CD4-positive, alpha-beta memory T cell (primary cell): ENCODE measurements around the gene NOM1. TPM values are rescaled to one million over a fixed set of nuclear protein-coding genes. Genes with fewer than 3 reads are reported as not detected.

Source experiments
- CTCF ChIA-PET: fragments of 350-600 bp; sonication (Branson Sonifier 250); formaldehyde crosslinking; loops from one replicate; lab custom pipeline; 2021; ENCODE audit warnings: inconsistent platforms; ENCODE audit not compliant: partially characterized antibody; lab: Charles Lee
- POLR2A ChIA-PET: fragments of 350-600 bp; sonication (Branson Sonifier 250); formaldehyde crosslinking; loops from one replicate; lab custom pipeline; 2021; ENCODE audit not compliant: partially characterized antibody; lab: Charles Lee
- DNase-seq, 5 donors: peaks; one replicate each; pipeline versions ENCODE4 v3.0.0 to v3.0.0-alpha.2; 2020 to 2022; ENCODE audit warnings: mixed read lengths in 1 of 5
- H3K27ac ChIP-seq: one replicate; pipeline ENCODE4 v1.7.0; 2013; ENCODE audit warnings: low read depth, low read length
- H3K27me3 ChIP-seq: 2 replicates; pipeline ENCODE4 v1.7.0; 2013; ENCODE audit warnings: mild to moderate bottlenecking, low read length, moderate library complexity; ENCODE audit not compliant: insufficient read depth
- H3K36me3 ChIP-seq: 2 replicates; pipeline ENCODE4 v1.7.0; 2013; ENCODE audit warnings: mild to moderate bottlenecking, low read length, moderate library complexity; ENCODE audit not compliant: insufficient read depth
- H3K4me1 ChIP-seq: 2 replicates; pipeline ENCODE4 v1.7.0; 2013; ENCODE audit warnings: mild to moderate bottlenecking, low read length, moderate library complexity; ENCODE audit not compliant: insufficient read depth
- H3K4me3 ChIP-seq, 2 donors: one replicate each; pipeline ENCODE4 v1.7.0; 2013; ENCODE audit warnings: low read length in 2 of 2, mild to moderate bottlenecking in 1 of 2
- H3K9me3 ChIP-seq, 2 donors: one replicate each; pipeline ENCODE4 v1.7.0; 2013; ENCODE audit warnings: low read length in 2 of 2, control low read depth in 1 of 2; ENCODE audit not compliant: control insufficient read depth in 1 of 2
- H3K27ac Mint-ChIP-seq, 7 donors: one replicate each; pipeline ENCODE4 v1.8.0; 2020 to 2021; ENCODE audit warnings: mixed read lengths in 7 of 7, mild to moderate bottlenecking in 6 of 7, inconsistent platforms in 3 of 7, moderate library complexity in 3 of 7
- H3K27me3 Mint-ChIP-seq, 2 donors: one replicate each; pipeline ENCODE4 v1.8.0; 2020 to 2021; ENCODE audit warnings: mixed read lengths in 2 of 2
- H3K36me3 Mint-ChIP-seq, 2 donors: one replicate each; pipeline ENCODE4 v1.8.0; 2020 to 2021; ENCODE audit warnings: mixed read lengths in 2 of 2, inconsistent platforms in 1 of 2, mild to moderate bottlenecking in 1 of 2
- H3K4me1 Mint-ChIP-seq, 4 donors: one replicate each; pipeline ENCODE4 v1.8.0; 2020 to 2021; ENCODE audit warnings: mixed read lengths in 4 of 4, mild to moderate bottlenecking in 1 of 4
- H3K4me3 Mint-ChIP-seq, 8 donors: one replicate each; pipeline ENCODE4 v1.8.0; 2020 to 2021; ENCODE audit warnings: mixed read lengths in 8 of 8, mild to moderate bottlenecking in 7 of 8, moderate library complexity in 6 of 8, inconsistent platforms in 3 of 8
- H3K9me3 Mint-ChIP-seq, 8 donors: one replicate each; pipeline ENCODE4 v1.8.0; 2020 to 2021; ENCODE audit warnings: mixed read lengths in 8 of 8, mild to moderate bottlenecking in 5 of 8, inconsistent platforms in 3 of 8, moderate library complexity in 1 of 8
- intact Hi-C: fragments of 100-400 bp; cut with micrococcal nuclease; formaldehyde crosslinking; loops from one replicate; pipeline ENCODE4 v1.15.1; 2023
- polyA plus RNA-seq, 2 donors: library from polyadenylated mRNA; unstranded; fragments of 300-500 nt; fragmentation: Illumina TruSeq; gene quantifications; one replicate each; pipeline ENCODE4 v1.2.3, GENCODE V29; 2021
- total RNA-seq, 2 experiments: library from RNA; stranded (reverse); gene quantifications; one replicate each; pipeline ENCODE4 v1.2.3, GENCODE V29; 2021

NOM1 gene
- total and polyA plus RNA-seq, 4 experiments from 2014 or later: 0.82 to 32.5 (median 20.6) TPM

GRCh38 chr7:157016024-157016351 lies 66.5 kb downstream of the NOM1 start:
- POLR2A ChIA-PET: no interaction called here
- intact Hi-C loops: no loop called here

GRCh38 chr7:157016352-157017041 lies 67.0 kb downstream of the NOM1 start:
- Histone ChIP-seq H3K4me1 (peaks cover 28% of the 10 kb centered on the region), H3K4me3 (no peak overlapping the region), H3K9me3 (no peaks in the 10 kb centered on the region), H3K36me3 (no peaks in the 10 kb centered on the region), H3K27me3 (peaks cover 63% of the 10 kb centered on the region), H3K27ac (no peak overlapping the region)
- H3K9me3 Mint-ChIP-seq: no peaks in the 10 kb centered on the region
- no peak for DNase-seq
- H3K27me3 Mint-ChIP-seq: peaks cover 58 to 61% of the 10 kb centered on the region in 2 donors
- peaks cover 10 to 40% (median 20%) of the 10 kb centered on the region in 4 donors for H3K4me1 Mint-ChIP-seq
- no peak overlapping the region for H3K27ac Mint-ChIP-seq
- peaks cover 0 to 1% of the 10 kb centered on the region in 2 donors for H3K36me3 Mint-ChIP-seq
- H3K4me3 Mint-ChIP-seq: peak overlapping the region in 1 of 8 donors; percentile 16
- CTCF ChIA-PET: no interaction called here
- intact Hi-C loops: no loop called here
- POLR2A ChIA-PET: no interaction called here

More at GRCh38 chr7:157016024-157016351, 66.5 kb downstream of the NOM1 start:
- DNase-seq: no peak
- Histone ChIP-seq H3K9me3 (no peaks in the 10 kb centered on the region), H3K27me3 (peaks cover 64% of the 10 kb centered on the region), H3K4me1 (peaks cover 31% of the 10 kb centered on the region), H3K27ac (no peak overlapping the region), H3K36me3 (no peaks in the 10 kb centered on the region), H3K4me3 (no peak overlapping the region)
- H3K4me3 Mint-ChIP-seq: no peak overlapping the region
- no peaks in the 10 kb centered on the region for H3K9me3 Mint-ChIP-seq
- H3K27me3 Mint-ChIP-seq: peaks cover 61 to 64% of the 10 kb centered on the region in 2 donors
- peaks cover 0 to 1% of the 10 kb centered on the region in 2 donors for H3K36me3 Mint-ChIP-seq
- H3K4me1 Mint-ChIP-seq: peaks cover 10 to 44% (median 23%) of the 10 kb centered on the region in 4 donors
- no peak overlapping the region for H3K27ac Mint-ChIP-seq
- CTCF ChIA-PET: no interaction called here

DNA sequence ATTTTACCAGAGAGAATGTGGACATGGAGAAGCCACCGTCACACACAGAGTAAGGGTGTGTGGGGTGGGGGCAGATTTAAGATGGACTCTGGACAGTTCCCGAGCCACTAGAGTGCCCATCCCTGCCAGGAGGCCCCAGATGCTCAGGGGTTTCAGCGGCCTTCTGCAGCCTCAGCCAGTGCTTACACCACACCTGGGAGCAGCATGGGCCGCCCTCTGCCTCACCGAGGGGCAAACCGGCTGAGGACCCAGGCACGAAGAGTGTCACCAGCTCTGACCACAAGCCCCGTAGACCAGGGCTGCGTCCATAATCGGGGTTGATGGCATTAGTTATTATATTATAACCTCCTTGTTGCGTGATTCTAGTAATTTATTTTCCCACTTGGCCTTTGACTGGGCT lies 67.6 kb downstream of the NOM1 start:
- H3K27ac Mint-ChIP-seq: no peak overlapping the region
- H3K4me1 ChIP-seq: peaks cover 21% of the 10 kb centered on the region
- no peak overlapping the region for H3K27ac ChIP-seq
- ChIA-PET CTCF (no interaction called here), POLR2A (no interaction called here)
- H3K36me3 Mint-ChIP-seq: no peaks in the 10 kb centered on the region
- peaks cover 55 to 56% of the 10 kb centered on the region in 2 donors for H3K27me3 Mint-ChIP-seq
- peaks cover 61% of the 10 kb centered on the region for H3K27me3 ChIP-seq
- H3K4me3 ChIP-seq: no peak overlapping the region
- H3K4me1 Mint-ChIP-seq: peaks cover 4 to 34% (median 13%) of the 10 kb centered on the region in 4 donors
- intact Hi-C loops: no loop called here
- no peak for DNase-seq
- H3K9me3 ChIP-seq: no peaks in the 10 kb centered on the region
- H3K4me3 Mint-ChIP-seq: peak overlapping the region in 1 of 8 donors; percentile 38
- H3K36me3 ChIP-seq: no peaks in the 10 kb centered on the region
- no peaks in the 10 kb centered on the region for H3K9me3 Mint-ChIP-seq

DNA sequence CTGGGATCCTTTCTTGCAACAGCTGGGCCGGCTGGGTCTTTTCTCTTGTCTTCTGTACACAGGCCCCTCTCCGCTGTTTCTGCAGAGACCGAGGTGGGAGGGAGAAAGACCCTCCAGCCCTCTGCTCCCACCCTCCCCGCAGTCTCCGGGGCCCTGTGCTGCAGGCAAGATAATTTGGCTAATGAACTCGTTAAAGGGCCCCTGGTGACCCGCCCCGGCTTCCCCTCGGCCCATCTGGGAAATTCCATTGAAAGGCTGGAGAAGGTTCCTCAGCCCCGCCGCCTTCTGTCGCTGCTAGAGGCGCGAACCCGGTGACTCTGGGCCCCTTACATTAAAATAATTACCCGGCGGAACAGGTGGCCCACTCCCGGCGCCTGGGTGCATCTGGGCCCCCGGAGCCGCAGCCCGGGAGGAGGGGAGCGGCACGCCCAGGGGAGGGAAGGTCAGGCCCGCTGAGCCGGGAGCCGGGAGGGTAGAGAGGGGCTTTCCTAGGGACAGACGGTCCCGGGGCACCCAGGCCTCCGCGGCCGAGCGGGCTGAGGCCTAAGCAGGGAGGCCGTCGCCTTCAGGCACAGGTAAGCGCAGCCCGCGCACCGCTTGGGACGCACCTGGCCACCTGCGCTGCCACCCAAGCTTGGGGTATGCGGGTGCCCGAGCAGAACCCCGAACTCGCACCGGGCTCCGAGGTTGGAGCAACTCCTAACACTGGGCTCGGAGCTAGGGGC lies 68.3 kb downstream of the NOM1 start:
- no peak for DNase-seq
- no peaks in the 10 kb centered on the region for H3K36me3 ChIP-seq
- Mint-ChIP-seq H3K36me3 (no peaks in the 10 kb centered on the region), H3K27me3 (peaks cover 59% of the 10 kb centered on the region in 2 donors), H3K27ac (no peak overlapping the region), H3K4me1 (peaks cover 7 to 37% (median 12%) of the 10 kb centered on the region in 4 donors), H3K4me3 (peak overlapping the region in 1 of 8 donors; percentile 38), H3K9me3 (no peaks in the 10 kb centered on the region)
- intact Hi-C loops: no loop called here
- H3K27me3 ChIP-seq: peaks cover 64% of the 10 kb centered on the region
- ChIA-PET CTCF (no interaction called here), POLR2A (interaction anchor here (0.6 kb wide), 1 partner anchor 114 kb away, joined by 3 read pairs; no protein-coding TSS in a partner anchor)
- H3K4me3 ChIP-seq: no peak overlapping the region
- no peaks in the 10 kb centered on the region for H3K9me3 ChIP-seq
- peaks cover 25% of the 10 kb centered on the region for H3K4me1 ChIP-seq
- no peak overlapping the region for H3K27ac ChIP-seq

GRCh38 chr7:157018328-157018996 lies 69.0 kb downstream of the NOM1 start:
- Histone ChIP-seq H3K27ac (no peak overlapping the region), H3K9me3 (no peaks in the 10 kb centered on the region), H3K4me3 (no peak overlapping the region), H3K4me1 (peaks cover 25% of the 10 kb centered on the region), H3K27me3 (peaks cover 64% of the 10 kb centered on the region), H3K36me3 (no peaks in the 10 kb centered on the region)
- H3K9me3 Mint-ChIP-seq: no peaks in the 10 kb centered on the region
- peaks cover 57 to 58% of the 10 kb centered on the region in 2 donors for H3K27me3 Mint-ChIP-seq
- POLR2A ChIA-PET: no interaction called here
- CTCF ChIA-PET: no interaction called here
- no peak for DNase-seq
- peak overlapping the region in 1 of 7 donors; percentile 59 for H3K27ac Mint-ChIP-seq
- peaks cover 7 to 39% (median 12%) of the 10 kb centered on the region in 4 donors for H3K4me1 Mint-ChIP-seq
- H3K4me3 Mint-ChIP-seq: peak overlapping the region in 5 of 8 donors; percentile 25 to 66 (median 51)
- intact Hi-C loops: no loop called here
- H3K36me3 Mint-ChIP-seq: no peaks in the 10 kb centered on the region

DNA sequence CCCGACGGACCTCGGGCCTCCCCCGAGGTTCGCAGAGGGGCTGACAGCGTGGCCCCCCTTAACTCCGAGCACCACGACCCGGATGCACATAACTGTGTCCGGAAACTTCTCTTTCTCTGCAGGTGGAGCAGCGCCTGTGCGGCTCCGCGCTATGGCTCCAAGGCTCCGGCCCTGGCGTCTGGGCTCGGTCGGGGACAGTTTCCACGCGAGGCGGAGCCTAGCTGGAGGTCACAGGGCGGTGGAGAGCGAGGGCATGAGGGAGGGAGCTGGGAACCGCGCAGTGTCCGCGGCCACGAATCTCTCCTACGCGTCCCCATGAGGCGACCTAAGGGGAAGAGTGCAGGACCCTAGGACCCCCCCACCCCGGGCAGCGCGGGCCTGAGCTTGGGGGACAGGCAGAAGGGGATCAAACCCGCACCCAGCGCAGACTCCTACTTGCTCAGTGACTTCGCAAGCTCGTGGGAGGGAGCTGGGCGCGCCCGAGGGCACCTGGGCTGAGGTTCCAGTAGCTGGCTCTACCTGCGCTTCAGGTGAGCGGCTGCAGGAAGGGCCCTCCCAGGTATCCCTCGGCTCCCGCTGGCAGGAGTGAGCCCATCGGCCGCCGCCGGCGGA lies 69.6 kb downstream of the NOM1 start:
- Histone ChIP-seq H3K9me3 (no peaks in the 10 kb centered on the region), H3K4me1 (peaks cover 25% of the 10 kb centered on the region), H3K4me3 (no peak overlapping the region), H3K27ac (no peak overlapping the region), H3K27me3 (peaks cover 60% of the 10 kb centered on the region), H3K36me3 (no peaks in the 10 kb centered on the region)
- intact Hi-C loops: no loop called here
- no peaks in the 10 kb centered on the region for H3K36me3 Mint-ChIP-seq
- H3K9me3 Mint-ChIP-seq: no peaks in the 10 kb centered on the region
- peak overlapping the region in 6 of 8 donors; percentile 43 to 75 (median 56) for H3K4me3 Mint-ChIP-seq
- DNase-seq: no peak
- peaks cover 54 to 58% of the 10 kb centered on the region in 2 donors for H3K27me3 Mint-ChIP-seq
- peaks cover 7 to 39% (median 12%) of the 10 kb centered on the region in 4 donors for H3K4me1 Mint-ChIP-seq
- peak overlapping the region in 1 of 7 donors; percentile 48 for H3K27ac Mint-ChIP-seq
- ChIA-PET CTCF (no interaction called here), POLR2A (no interaction called here)
